Measurements from ENCODE around the gene SPTA1. TPM values are rescaled to one million over a fixed set of nuclear protein-coding genes. Genes with fewer than 3 reads are reported as not detected.

The SPTA1 gene
- total RNA-seq, 1 experiment from 2014 or later = not detected

DNA sequence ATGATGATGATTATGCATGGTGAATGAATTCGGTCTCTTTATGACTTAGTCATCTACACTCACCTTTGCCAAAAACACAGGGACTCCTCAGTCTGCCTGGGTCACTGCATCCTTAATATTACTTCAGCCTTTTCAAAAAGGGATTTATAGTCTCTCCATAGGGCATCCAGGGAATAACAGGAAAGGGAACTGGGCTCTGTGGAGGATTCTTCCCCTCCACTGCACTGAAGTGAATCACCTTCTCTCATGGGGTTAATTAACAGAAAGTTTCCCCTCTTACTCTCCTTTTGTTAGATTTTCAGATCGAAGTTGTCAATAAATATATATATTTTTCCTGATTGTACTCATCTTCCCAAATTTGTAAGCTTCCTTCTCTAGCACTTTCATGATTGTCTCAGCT lies 34.1 kb upstream of the SPTA1 start, which contains the start of gene OR6K3 (continued):
- no peak for TF ChIP-seq TCF7L2 (IDR thresholded peaks at IDR 0.05; ENCODE audit: borderline replicate concordance, extremely low read depth, insufficient read depth, insufficient read length)
- TF ChIP-seq SRF (IDR thresholded peaks at IDR 0.05; ENCODE audit: low read depth) = no peak
- TF ChIP-seq CTCF (IDR thresholded peaks at IDR 0.05 in 2 of 3, conservative IDR thresholded peaks at IDR 0.05 in 1 of 3; ENCODE audit: borderline replicate concordance in 1 of 3, insufficient read depth in 1 of 3, low read depth in 2 of 3, low read length in 2 of 3) = no peak
- no peak for TF ChIP-seq CBX3 (IDR thresholded peaks at IDR 0.05; ENCODE audit: low read depth)
- TF ChIP-seq RAD21 (IDR thresholded peaks at IDR 0.05; ENCODE audit: low read depth) = no peak
- no peak for TF ChIP-seq CEBPB (IDR thresholded peaks at IDR 0.05; ENCODE audit: low read depth)

- BruUV-seq (replicated peaks) = no TSS peak
- Histone ChIP-seq H3K9me2 (ENCODE audit: insufficient read depth) (no peaks in the 10 kb centered on the region), H3K9ac (ENCODE audit: low read length) (no peak overlapping the region), H3K4me1 (ENCODE audit: control insufficient read depth in 1 of 2, insufficient read depth in 2 of 2, low read length in 2 of 2) (no peaks in the 10 kb centered on the region), H3K4me3 (replicated peaks in 1 of 2; ENCODE audit: low read depth in 1 of 2, low read length in 2 of 2) (no peak overlapping the region), H3K27me3 (ENCODE audit: insufficient read depth, low read length) (no peaks in the 10 kb centered on the region), H3K4me2 (ENCODE audit: low read length) (no peak overlapping the region), H3K27ac (ENCODE audit: low read depth, low read length) (no peak overlapping the region), H3K9me3 (ENCODE audit: control insufficient read depth in 1 of 2, insufficient read depth in 1 of 2, low read depth in 1 of 2, low read length in 2 of 2) (peaks cover 0 to 3% of the 10 kb centered on the region in 2 experiments; a peak in 1 of 4 replicates), H3K79me2 (ENCODE audit: insufficient read depth, low read length) (no peaks in the 10 kb centered on the region), H3K36me3 (ENCODE audit: control insufficient read depth in 1 of 2, insufficient read depth in 2 of 2, low read length in 2 of 2) (no peaks in the 10 kb centered on the region), H2AFZ (ENCODE audit: low read depth, low read length, poor library complexity, severe bottlenecking) (no peak overlapping the region), H4K20me1 (ENCODE audit: insufficient read depth) (no peaks in the 10 kb centered on the region; the same call in 1 of the 2 replicates)
- CTCF ChIA-PET = no interaction called here
- DNase-seq (ENCODE audit: low read depth, low spot score) (no peak), ATAC-seq (no peak)
- RAD21 ChIA-PET (ENCODE audit: low non-redundant PET in 1 of 2, low total read pairs in 2 of 2, uncharacterized antibody in 2 of 2, unreplicated experiment in 2 of 2) = no interaction called here
- POLR2A ChIA-PET = no interaction called here
- no peak for TF ChIP-seq ZFX (IDR thresholded peaks at IDR 0.05)
- TF ChIP-seq YY1 (IDR thresholded peaks at IDR 0.05; ENCODE audit: extremely low read depth, insufficient replicate concordance, low read depth, low read length) = no peak
- TF ChIP-seq POLR2A (IDR thresholded peaks at IDR 0.05; ENCODE audit: borderline replicate concordance, extremely low read depth, insufficient read depth, insufficient read length) = no peak
- intact Hi-C loops (cut with micrococcal nuclease) = no loop called here
Measured at GRCh38 chr1:158719664-158720063, 33.1 kb upstream of the SPTA1 start.
